GM23338 (cell line): ENCODE data around the gene CHRM4. TPM values are rescaled to one million over a fixed set of nuclear protein-coding genes. Genes with fewer than 3 reads are reported as not detected.

ENCODE experiments used
- ATAC-seq: fragments of 200-7000 bp; cut with Tn5 transposase; 3 replicates; pipeline ENCODE4 v1.9.1; 2020
- DNase-seq: peaks from one replicate; pipeline ENCODE4 v3.0.0-alpha.2; 2015; ENCODE audit warnings: low spot score
- H2AFZ ChIP-seq: fragments of 200-600 bp; sonication (generic); 2 replicates; pipeline ENCODE4 v1.8.0; 2016; ENCODE audit warnings: antibody characterized with exemption, mild to moderate bottlenecking, moderate library complexity
- H3F3A ChIP-seq: fragments of 200-600 bp; sonication (generic); replicated peaks from 2 replicates; pipeline ENCODE4 v1.8.0; 2017; ENCODE audit warnings: antibody characterized with exemption, mixed run types, low read depth
- H3K27ac ChIP-seq: fragments of 200-600 bp; sonication (generic); 2 replicates; pipeline ENCODE4 v1.6.1; 2016; ENCODE audit warnings: low read depth
- H3K27me3 ChIP-seq: fragments of 200-600 bp; sonication (generic); 2 replicates; pipeline ENCODE4 v1.8.0; 2016; ENCODE audit warnings: mild to moderate bottlenecking, mixed run types, moderate library complexity; ENCODE audit not compliant: insufficient read depth
- H3K36me3 ChIP-seq: fragments of 200-600 bp; sonication (generic); 2 replicates; pipeline ENCODE4 v1.8.0; 2016; ENCODE audit warnings: mild to moderate bottlenecking; ENCODE audit not compliant: insufficient read depth
- H3K4me1 ChIP-seq: fragments of 200-600 bp; sonication (generic); 2 replicates; pipeline ENCODE4 v1.8.0; 2016; ENCODE audit warnings: mild to moderate bottlenecking, moderate library complexity; ENCODE audit not compliant: insufficient read depth
- H3K4me2 ChIP-seq: fragments of 200-600 bp; sonication (generic); 2 replicates; pipeline ENCODE4 v1.7.1; 2017; ENCODE audit warnings: mixed run types
- H3K4me3 ChIP-seq: fragments of 200-600 bp; sonication (generic); 2 replicates; pipeline ENCODE4 v1.6.1; 2016; ENCODE audit warnings: mixed run types
- H3K79me2 ChIP-seq: fragments of 200-600 bp; sonication (generic); replicated peaks from 2 replicates; pipeline ENCODE4 v1.8.0; 2017; ENCODE audit warnings: mild to moderate bottlenecking; ENCODE audit not compliant: insufficient read depth
- H3K9me2 ChIP-seq: fragments of 200-600 bp; sonication (generic); 2 replicates; pipeline ENCODE4 v1.8.0; 2017; ENCODE audit not compliant: insufficient read depth
- H4K20me1 ChIP-seq: fragments of 200-600 bp; sonication (generic); replicated peaks from 2 replicates; pipeline ENCODE4 v1.8.0; 2017; ENCODE audit warnings: mild to moderate bottlenecking; ENCODE audit not compliant: insufficient read depth
- H3K27ac Mint-ChIP-seq: 2 replicates; pipeline ENCODE4 v1.8.0; 2020; ENCODE audit warnings: inconsistent platforms, mild to moderate bottlenecking, moderate library complexity, mixed read lengths
- H3K27me3 Mint-ChIP-seq: 3 replicates; pipeline ENCODE4 v1.8.0; 2022; ENCODE audit warnings: low read depth, mild to moderate bottlenecking, moderate library complexity, mixed read lengths, inconsistent platforms; ENCODE audit not compliant: insufficient read depth, poor library complexity
- H3K36me3 Mint-ChIP-seq: 3 replicates; pipeline ENCODE4 v1.8.0; 2021; ENCODE audit warnings: low read depth, mild to moderate bottlenecking, inconsistent platforms, moderate library complexity, mixed read lengths
- H3K4me1 Mint-ChIP-seq: 3 replicates; pipeline ENCODE4 v1.8.0; 2020; ENCODE audit warnings: mild to moderate bottlenecking, inconsistent platforms, mixed read lengths
- H3K4me3 Mint-ChIP-seq: 3 replicates; pipeline ENCODE4 v1.8.0; 2021; ENCODE audit warnings: moderate library complexity, mild to moderate bottlenecking, inconsistent platforms, mixed read lengths
- H3K9me3 Mint-ChIP-seq: 3 replicates; pipeline ENCODE4 v1.8.0; 2020; ENCODE audit warnings: moderate library complexity, mild to moderate bottlenecking, inconsistent platforms, mixed read lengths
- EZH2phosphoT487 ChIP-seq: fragments of 200-600 bp; sonication (generic); IDR thresholded peaks from one replicate; pipeline ENCODE4 v1.8.1; 2018; ENCODE audit warnings: antibody characterized with exemption; ENCODE audit not compliant: unreplicated experiment
- ZNF331 ChIP-seq: fragments of 250-450 bp; sonication (Bioruptor Pico); IDR thresholded peaks from 2 replicates; pipeline ENCODE4 v1.5.0; 2020; ENCODE audit warnings: low read depth, mild to moderate bottlenecking, moderate library complexity
- polyA plus RNA-seq: library from polyadenylated mRNA; unstranded; fragments of >200 nt; fragmentation: Nextera tagmentation; extraction: Ambion mirVana; gene quantifications from 2 replicates; pipeline ENCODE4 v1.2.1, GENCODE V29; 2016
- total RNA-seq: library from RNA; depleted of rRNA; stranded (reverse); fragments of >200 nt; shearing (Covaris generic); gene quantifications from 2 replicates; pipeline ENCODE4 v1.2.3, GENCODE V29; 2014
- TF ChIP-seq, protein P1 (sequence below), 2 experiments: fragments of 200-600 bp in 1 of 2; sonication (generic) in 1 of 2; conservative IDR thresholded peaks; 2 replicates each; pipeline versions ENCODE4 v1.5.1 to v1.6.1; 2016 to 2017; ENCODE audit warnings: antibody characterized with exemption in 2 of 2, low read depth in 2 of 2, mild to moderate bottlenecking in 2 of 2, moderate library complexity in 1 of 2

CHRM4 gene
- total and polyA plus RNA-seq, 2 experiments from 2014 or later, result 0.97 TPM; not detected in 1

- Histone ChIP-seq H3K4me1 (peaks cover 9% of the 10 kb centered on the region), H3K27ac (0 out of 2 replicates have a peak overlapping the region, but pooled peaks have one; percentile 39), H3K9me2 (no peaks in the 10 kb centered on the region), H4K20me1 (peaks cover 12% of the 10 kb centered on the region), H3K36me3 (no peaks in the 10 kb centered on the region; the same call in 1 of the 2 replicates), H3K4me2 (no peak overlapping the region), H3F3A (peaks cover 24% of the 10 kb centered on the region; the same call in 1 of the 2 replicates), H3K4me3 (no peak overlapping the region), H3K27me3 (no peaks in the 10 kb centered on the region), H2AFZ (no peak overlapping the region), H3K79me2 (no peaks in the 10 kb centered on the region)
- H3K4me1 Mint-ChIP-seq, result peaks cover 30% of the 10 kb centered on the region
- no peak overlapping the region; the same call in 2 of the 3 replicates for H3K4me3 Mint-ChIP-seq
- no peaks in the 10 kb centered on the region for H3K9me3 Mint-ChIP-seq
- ATAC-seq, result peak; percentile 78
- peak; percentile 92 for DNase-seq
- TF ChIP-seq ZNF331 (CRISPR knock-in tag), result no peak
- TF ChIP-seq, protein P1, sequence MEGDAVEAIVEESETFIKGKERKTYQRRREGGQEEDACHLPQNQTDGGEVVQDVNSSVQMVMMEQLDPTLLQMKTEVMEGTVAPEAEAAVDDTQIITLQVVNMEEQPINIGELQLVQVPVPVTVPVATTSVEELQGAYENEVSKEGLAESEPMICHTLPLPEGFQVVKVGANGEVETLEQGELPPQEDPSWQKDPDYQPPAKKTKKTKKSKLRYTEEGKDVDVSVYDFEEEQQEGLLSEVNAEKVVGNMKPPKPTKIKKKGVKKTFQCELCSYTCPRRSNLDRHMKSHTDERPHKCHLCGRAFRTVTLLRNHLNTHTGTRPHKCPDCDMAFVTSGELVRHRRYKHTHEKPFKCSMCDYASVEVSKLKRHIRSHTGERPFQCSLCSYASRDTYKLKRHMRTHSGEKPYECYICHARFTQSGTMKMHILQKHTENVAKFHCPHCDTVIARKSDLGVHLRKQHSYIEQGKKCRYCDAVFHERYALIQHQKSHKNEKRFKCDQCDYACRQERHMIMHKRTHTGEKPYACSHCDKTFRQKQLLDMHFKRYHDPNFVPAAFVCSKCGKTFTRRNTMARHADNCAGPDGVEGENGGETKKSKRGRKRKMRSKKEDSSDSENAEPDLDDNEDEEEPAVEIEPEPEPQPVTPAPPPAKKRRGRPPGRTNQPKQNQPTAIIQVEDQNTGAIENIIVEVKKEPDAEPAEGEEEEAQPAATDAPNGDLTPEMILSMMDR (conservative IDR thresholded peaks at IDR 0.05; ENCODE audit: low read depth in 2 of 2), result peak; percentile 80 to 85
- H3K36me3 Mint-ChIP-seq, result peaks cover 37% of the 10 kb centered on the region
- peak overlapping the region; percentile 92 for H3K27ac Mint-ChIP-seq
- H3K27me3 Mint-ChIP-seq, result peaks cover 4% of the 10 kb centered on the region
Observed at GRCh38 chr11:46369458-46370152, 22.0 kb downstream of the CHRM4 start.

DNA sequence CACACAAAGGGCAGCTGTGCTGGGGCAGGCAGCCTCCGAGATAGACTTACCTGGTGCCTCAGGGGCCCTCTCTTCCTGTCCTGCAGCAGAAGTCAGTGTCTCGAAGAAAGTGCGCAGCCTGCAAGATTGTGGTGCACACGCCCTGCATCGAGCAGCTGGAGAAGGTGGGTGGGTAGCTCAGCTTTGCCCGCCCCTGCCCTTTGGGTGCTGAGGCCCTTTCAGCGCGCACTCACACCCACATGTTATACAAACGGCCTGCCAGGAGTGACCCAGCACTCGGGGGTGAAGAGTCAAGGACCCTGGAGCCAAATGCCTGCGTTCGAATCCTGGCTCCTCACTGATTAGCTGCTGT is 23.7 kb downstream of the CHRM4 start:
- Histone ChIP-seq H3K9me2 (no peaks in the 10 kb centered on the region), H3K36me3 (no peaks in the 10 kb centered on the region; the same call in 1 of the 2 replicates), H3K27me3 (no peaks in the 10 kb centered on the region), H3K4me2 (no peak overlapping the region), H3K79me2 (peaks cover 10% of the 10 kb centered on the region; the same call in 1 of the 2 replicates), H3K4me1 (peaks cover 9% of the 10 kb centered on the region), H3F3A (peaks cover 24% of the 10 kb centered on the region; the same call in 1 of the 2 replicates), H3K27ac (no peak overlapping the region), H2AFZ (no peak overlapping the region), H4K20me1 (peaks cover 8% of the 10 kb centered on the region; the same call in 1 of the 2 replicates), H3K4me3 (no peak overlapping the region)
- DNase-seq (no peak), ATAC-seq (no peak)
- H3K4me3 Mint-ChIP-seq, result no peak overlapping the region
- no peaks in the 10 kb centered on the region for H3K9me3 Mint-ChIP-seq
- no peak for TF ChIP-seq EZH2phosphoT487
- TF ChIP-seq, protein P1 (conservative IDR thresholded peaks at IDR 0.05; ENCODE audit: low read depth in 2 of 2), result peak in 1 of 2 experiments; percentile 4; a peak in 1 of 4 replicates
- peaks cover 7% of the 10 kb centered on the region for H3K27me3 Mint-ChIP-seq
- H3K27ac Mint-ChIP-seq, result no peak overlapping the region; the same call in 1 of the 2 replicates
- H3K36me3 Mint-ChIP-seq, result peaks cover 32% of the 10 kb centered on the region
- peaks cover 39% of the 10 kb centered on the region for H3K4me1 Mint-ChIP-seq
